NCI-H345 treated with DMSO at 0.1 percent for 48 hours (cell line): Measurements from ENCODE around the gene RTP2.

Experiments
- DNase-seq: peaks from one replicate; lab custom pipeline; 2025; ENCODE audit not compliant: unreplicated experiment; lab: John Stamatoyannopoulos, UW

Gene RTP2, protein sequence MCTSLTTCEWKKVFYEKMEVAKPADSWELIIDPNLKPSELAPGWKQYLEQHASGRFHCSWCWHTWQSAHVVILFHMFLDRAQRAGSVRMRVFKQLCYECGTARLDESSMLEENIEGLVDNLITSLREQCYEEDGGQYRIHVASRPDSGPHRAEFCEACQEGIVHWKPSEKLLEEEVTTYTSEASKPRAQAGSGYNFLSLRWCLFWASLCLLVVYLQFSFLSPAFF

DNA sequence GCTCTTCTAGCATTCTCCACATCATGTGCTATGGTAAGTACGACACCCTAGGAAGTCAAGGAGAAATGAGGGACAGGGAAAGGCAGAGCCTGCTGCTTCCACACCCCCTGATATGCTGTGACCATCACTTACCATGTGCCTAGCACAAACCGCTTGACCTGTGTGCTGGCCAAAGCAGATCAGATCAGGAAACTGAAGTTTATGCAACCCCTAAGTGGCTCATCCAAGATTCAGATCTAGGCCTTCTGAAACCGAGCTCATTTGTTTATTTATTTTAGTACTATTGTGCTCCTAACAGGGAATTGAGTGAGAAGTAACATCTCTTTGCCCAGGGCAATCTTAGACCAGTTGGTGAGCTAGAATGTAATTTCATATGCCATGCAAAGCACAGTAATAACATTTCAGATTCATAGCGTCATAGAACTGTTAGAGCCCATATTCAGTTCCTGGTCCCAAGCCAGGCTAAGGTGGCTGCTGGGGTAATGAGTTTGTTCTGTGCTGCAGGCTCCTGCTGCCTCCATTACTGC is at the start of gene RTP2:
TSS of gene RTP2 (minus strand) at position 51 of the 527 bp plus-strand sequence. CDS start 429 bp downstream, outside the sequence.
- DNase-seq, result no peak

DNA sequence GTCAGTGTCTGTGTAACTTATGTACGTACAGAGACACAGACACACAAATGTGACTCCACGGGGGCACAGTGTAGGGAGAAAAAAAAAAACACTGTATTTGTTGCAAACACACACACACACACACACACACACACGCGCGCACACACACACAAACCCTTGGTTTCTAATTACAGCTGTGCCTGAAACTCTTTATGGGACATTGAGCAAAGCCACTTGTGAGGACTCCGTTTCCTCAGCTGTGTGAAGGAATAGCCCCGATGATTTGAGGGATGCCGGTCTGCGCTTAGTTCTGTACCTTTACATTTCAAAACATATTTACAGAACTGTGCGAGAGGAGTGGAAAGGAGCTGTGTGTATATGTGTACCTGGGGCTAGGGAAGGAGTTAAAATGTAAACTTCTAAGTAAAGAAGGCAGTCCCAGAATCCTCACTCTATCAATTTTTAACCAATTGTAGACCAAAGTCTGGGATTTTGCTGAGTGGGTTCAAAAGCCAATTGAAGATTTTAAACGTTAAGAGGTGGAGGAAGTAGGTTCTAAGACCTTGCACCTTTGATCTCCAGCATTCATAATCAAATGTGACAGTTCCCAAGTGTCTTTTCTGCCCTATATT is 48.3 kb upstream of the RTP2 start:
- DNase-seq, result peak; percentile 34

DNA sequence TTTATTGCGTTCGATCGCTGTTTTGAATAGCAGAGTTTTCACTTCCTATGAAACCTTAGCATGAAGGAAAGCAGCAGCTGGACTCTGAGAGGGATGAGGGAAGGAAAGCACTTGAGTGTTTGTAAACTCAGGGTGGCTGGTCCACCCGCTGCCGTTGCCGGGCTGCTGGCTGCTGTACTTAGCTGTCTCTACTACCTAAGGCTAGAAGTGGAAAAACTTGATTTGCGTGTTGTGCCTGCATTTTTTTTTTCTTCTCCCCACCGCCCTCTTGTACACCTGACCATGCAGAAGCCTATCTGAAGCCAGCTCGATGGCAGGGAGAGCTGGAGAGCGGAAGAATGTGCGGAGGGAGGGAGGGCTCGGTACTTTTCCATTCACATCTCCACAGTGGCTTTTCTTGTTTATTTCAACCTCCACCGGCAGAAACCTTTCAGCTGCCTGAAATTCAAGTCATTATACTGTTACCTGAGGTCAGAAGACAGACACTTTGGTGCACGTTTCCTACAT is 47.7 kb upstream of the RTP2 start:
- DNase-seq, result peak; percentile 88

DNA sequence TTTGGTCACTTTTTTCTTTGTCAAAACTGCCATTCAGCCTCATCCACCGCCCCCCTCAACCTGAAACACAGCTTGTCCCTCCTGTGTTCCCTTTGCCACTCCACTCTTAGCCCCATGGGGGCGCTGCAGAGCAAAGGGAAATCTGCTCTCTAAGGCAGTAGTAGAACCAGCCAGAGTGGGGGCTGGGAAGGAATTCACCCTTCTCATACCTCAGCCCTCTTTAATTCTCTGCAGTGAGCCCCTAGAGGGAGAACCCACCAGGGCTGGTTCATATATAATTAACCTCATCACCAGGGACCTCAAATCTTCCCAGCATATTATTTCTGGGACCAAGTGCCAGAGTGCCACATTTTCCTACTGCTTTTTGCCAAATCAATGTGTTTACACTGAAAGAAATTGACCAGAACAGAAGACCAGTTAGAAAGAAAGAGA is 45.7 kb upstream of the RTP2 start:
- peak; percentile 63 for DNase-seq

DNA sequence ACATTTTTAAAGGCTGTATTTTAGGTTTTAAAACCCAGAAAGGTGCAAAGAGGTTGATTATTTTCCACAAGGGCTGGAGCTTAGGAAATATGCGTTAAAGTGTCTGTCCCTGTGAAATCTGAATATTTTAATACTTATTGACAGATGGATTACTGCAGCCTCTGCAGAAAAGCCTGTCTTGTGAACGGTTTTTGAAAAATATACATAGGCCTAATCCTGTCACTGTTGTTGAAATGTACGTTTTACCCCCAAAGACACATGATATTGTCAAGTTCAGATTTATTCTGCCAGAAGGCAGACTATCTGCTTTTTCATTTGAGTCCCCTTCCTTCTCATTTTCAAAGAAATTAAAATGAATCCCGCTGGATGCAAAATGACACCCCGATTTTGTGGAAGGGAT is 45.1 kb upstream of the RTP2 start:
- no peak for DNase-seq

DNA sequence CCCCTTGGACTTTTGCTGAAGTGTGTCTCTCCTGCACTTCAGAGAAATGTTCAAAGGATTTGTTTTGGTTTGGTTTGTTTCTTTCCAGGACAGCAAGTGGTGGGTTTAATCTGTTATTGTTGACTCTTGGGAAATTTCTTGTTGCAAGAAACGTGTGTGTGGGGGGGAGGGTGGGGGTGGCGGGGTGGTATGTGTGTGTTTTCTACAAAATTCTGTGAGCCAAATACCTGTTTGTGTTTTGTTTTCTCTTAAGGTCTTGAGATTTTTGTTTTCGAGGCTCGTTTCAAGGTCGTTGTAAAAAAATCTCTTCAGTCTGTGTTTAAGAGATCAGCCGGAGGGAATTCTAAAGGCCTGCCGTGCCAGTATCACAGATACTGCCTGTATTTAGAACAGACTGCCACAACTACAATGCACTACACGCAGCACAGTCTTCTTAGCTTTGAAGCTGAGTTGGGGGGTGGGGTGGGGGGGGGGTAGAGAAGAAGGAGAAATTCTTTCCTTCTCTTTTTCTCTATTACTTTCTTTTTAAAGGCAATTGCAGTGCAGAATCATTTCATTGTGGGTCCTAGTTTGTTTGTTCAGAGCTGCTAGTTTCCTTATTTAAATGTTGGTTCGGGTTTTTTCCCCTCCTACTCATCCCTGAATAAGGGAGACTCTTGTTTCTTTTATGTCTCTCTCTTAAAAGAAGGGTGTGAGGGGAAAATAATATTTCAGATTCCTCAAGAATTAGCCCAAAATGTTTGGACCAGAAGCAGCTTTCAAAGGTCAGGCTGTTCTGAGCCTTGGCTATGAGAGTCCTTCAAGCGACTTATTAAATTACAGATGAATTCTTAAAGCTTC is 44.3 kb upstream of the RTP2 start:
- no peak for DNase-seq

DNA sequence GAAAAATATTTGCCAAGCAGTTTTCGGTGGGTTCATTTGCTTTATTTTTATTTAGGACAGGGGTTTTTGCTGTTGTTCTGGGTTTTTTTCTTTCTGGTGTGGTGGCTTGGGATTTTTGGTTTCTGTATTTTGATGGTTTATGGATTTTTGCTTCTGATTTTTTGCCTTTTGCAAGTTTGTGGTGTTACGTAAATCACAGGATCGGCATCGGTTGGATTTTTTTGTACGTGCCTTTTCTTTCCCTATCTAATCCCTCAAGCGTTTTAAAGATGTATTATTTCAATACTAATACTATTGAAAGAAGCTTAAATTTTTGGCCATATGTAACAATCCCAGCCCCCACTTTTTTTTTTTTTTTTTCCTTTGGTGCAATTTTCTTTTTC is 43.7 kb upstream of the RTP2 start:
- DNase-seq, result no peak

DNA sequence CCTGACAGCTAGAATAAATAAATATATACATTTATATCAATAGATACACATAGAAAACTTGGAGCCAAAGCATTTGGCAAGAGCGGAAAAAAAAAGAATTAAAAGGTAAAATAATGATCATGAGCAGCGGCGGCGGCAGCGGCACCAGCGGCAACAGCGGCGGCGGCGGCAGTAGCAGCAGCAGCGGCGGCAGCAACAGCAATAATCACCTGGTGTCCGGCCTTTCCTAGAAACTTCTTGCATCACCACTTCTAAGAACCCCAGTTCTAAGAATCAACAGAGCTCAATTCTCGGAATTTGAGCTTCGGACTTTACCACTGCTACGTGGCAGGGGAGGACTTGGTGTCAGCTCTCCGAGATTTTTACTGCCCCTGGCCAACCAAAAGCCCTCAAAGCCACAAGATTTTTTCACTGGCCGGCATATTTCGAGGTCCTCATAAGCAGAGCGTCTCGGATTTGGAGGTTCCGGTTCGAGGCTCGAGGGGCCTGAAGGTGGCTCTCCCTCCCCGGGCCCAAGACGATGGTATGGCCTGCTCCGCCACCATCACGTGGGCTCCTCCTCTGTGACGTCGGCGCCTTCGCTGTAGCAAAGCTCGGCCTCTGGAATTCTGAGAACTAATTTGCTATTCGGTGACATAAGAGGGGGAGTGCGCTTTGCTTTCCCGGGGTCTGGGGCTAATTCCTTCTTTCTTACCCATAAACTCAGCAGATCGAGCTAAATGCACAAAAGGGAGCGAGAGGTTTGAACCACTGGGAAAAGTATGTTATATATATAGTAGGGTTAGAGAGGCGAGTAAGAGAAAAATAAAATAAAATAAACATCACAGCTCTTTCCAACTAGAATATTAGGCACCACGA is 43.1 kb upstream of the RTP2 start, which contains the start of gene BCL6:
TSS of gene BCL6 (minus strand) at position 268 of the 858 bp plus-strand sequence. CDS start 11,775 bp downstream, outside the sequence.
- peak; percentile 98 for DNase-seq

DNA sequence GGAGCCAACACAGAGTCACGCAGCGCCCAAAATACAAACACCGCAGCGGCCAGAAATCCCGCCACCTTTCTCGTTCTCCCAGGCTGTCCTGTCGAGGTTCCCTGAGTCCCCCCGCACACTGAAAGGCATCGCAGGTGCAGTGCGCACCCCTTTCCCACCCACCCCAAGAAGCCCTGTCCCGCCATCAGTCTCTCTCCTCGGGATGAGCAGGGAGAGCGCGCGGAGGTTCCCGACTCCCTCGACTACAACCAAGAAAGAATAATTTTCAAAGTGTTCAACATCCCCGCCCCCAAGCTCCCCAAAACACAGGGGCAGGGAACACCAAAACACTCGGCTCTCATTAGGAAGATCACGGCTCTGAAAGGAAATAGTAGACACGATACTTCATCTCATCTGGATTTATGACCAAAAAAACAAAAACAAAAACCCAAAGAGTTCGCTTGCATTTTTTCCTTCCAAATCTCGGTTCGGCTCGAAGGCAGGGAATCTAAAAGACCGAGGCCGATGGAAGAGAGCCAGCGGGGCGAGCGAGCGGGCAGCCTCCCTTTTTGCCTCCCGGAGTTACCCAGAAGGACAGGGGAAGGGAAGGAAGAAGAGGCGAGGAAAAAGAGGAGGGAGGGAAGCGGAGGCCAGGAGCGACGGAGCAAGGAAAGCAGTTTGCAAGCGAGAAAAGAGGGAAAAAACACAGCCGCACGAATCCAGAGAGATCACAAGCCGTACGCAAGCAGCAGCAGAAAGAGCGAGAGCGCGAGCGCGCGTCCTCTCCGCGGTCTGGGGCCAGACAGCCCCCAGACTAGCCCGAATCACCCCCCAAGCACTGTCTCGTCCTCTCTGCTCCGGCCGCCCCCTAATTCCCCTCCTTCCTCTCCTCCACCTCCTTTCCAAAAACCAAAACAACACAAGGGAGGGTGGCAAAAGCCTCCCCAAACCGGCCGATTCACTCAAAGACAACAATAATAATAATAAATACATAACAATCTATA is 42.1 kb upstream of the RTP2 start:
- peak; percentile 77 for DNase-seq

DNA sequence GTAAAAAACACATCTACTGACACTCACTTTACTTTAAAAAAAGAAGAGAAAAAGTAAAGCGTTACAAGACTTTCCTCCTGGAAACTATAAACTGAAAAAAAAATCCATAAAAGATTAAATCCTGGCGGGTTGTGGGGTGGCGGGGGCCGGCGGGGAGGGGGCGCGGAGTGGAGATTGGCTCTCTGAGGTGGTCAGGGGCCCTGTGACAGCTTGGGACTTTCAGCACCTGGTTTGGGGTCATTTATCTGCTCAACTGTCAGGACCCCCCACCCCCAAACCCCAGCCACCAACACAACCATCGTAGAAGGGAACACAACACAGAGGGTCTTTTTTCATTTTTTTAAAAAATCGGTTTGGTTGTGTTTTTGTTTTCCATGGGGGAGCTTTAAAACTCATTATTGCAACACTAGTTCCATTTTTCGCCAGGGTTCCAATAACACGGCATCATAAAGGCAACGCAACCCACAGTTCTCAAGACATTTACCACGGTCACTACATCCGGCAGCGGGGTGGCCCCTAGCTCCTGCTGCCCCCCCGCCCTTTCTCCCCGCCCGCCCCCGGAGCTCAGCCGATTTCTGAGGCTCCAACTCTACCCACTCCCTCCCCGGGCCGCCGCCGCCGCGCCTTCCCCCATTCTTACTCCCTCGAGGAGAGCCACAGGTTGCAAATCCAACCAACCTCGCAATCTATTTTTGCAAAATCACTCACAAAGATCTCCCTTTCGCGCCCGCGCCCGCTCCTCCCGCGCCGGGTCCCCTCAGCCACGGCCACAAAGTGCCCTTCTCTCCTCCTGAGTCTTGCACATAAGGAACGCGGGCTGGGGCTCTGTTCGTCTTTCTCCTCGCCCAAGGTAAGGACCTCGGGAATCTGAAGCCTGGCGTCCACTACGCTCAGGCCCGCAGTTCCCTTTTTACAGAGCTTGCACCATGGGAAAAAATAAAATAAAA is 41.1 kb upstream of the RTP2 start:
- peak; percentile 38 for DNase-seq

DNA sequence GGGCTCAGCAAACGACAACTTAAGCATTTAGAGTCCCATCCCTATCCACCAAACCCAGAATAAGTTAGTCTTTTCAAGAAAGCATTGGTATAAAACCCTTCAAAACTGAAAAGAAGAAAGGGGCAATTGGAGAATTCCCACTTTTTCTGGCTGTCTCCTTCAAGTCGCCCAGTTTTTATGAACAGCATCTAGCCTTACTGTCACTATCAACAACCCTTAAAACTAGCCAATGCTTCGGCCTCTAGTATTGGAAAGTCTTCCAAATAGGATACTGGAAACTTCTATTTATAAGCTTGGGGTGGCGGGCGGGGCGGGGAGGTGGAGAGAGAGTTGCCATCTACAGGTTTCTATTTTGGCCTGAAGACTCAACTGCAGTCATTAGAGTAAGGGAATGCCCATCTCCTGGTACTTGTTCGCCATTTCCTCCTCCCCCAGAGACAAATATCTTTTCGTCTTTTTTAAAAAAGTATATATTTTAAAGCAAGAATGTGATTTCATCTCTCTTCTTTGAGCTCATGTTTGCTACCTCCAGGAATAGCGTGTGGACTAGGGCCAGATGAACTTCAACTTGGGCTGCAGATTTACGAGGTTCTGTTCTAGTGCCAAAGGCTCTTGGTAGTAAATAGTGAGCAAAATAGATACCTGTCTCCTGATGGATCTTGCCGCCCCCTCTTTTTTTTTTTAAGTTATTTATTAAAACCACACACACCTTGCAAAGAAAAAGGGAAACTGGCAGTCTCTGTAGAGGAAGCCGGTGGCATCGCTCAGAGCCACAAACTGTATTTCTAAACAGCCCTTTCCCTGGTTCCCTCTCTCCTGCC is 40.2 kb upstream of the RTP2 start:
- peak; percentile 19 for DNase-seq

DNA sequence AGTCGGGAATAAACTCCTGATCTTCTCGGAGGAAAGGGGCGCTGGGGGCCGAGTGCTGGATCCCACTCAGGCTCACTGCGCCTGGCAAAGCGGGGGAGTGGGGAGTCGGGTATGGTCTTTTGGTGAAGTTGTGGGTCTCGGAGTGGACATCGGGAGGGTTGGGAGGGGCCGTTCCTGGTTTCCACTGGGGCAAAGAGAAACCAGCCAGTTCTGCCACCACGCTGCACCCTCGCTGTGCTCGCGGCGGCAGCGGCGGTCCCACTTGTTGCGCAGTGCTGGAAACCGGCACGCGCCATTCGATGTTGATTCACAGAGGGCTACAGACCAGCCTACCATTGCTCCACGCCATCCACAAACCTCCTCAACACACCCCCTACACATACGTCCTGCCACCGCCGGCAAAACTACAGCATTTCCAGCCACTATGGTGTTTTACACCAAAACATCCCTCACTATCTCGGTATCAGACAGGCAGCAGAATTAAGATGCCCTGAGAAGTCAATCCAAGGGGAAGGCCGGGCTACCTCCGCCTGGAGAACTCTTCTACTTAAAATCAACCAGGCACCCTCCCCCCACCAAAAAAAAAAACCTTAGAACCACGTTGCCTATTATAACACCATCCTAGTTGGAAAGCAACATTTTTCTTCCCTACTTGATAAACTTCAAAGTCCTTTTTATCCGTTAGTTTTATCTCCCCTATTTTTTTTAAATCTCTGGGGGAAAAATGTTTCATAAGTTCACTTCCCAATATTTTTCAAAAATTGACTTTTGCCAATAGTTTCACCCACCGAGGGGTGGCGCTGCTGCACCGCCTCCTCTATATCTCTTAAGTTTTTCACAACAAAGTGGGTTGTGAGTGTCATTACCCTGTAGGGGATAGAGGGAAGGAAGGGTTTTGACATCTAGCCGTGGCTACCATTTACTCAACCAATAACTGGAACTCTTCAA is 39.3 kb upstream of the RTP2 start:
- DNase-seq, result peak; percentile 75

DNA sequence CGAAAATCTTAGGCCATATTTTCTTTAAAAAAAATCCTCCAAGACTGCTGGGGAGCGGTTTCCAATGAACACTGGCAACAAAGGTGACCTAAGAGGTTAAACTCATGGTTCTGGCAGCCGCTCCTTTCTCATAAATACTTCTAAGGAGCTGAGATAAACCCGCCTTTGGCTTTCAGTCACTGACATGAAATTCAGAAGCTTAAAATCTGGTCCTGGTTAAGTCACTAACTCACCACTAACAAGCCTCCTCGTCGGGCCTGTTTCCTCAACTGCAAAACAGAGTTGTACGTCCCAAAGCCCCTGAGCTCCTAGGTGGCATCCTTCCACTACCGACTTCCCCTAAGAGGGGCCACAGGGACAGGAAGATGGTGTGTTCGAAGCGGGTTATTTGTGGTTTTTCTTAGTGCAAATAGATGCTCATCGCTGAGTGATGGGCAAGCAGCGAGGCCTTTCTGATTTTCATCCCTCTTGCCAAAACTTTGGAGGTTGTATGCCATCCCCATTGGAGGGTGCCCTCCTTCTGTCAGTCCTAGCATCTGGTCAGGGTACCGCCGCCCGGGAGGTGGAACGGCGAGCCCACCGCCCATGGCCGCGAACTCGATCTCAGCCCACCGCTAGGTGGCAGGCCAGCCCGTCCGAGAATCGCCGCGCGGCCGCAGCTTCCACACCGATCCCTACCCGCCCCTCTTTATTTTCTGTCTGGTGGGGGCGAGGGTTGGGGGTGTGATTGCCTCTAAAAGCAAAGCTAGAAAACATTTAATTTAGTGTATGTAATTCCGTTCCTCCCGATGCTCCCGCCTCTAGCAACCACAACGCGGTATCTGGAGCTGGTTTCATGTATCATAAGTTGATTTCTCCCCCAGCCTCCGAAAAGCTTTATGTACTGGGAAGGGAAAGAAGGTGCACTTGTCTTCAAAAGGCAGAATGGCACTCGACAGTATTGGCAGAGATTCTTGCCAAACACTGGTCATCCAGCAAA is 38.4 kb upstream of the RTP2 start:
- peak; percentile 92 for DNase-seq

DNA sequence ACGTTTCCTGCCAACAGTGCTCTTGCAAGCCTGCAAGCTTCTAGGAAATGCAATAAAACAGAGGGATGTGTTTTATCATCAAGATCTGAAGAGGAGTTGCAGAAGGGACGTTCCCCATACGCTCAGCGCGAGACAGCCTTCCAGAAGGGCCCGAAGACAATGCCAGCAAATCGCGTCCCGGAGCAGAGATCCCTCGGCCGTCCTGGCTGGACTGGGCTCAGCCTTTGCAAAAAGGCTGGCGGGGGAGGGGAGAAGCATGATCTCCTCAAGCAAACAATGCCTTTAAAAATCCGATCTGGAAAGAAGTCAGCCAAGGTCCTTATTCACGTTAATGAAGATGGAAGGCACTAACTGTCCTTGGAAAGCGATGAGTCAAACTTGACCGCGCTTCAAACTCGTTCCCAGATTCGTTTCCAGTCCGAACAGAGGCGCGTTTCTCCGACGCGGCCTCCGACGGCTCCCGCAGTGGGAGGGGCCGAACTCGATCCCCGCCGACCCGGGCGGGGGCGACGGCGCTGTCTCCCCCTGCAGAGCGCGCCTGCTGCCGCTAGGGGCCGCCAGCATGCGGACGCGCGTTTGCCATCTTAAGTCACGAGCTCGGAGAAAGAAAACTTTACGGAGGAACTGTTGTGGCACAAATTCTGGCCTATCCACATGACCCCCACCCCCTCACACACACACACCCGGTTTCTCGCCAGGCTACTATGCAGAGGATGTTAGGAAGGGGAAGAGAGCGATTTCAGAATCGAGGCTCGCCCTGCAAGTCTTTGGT is 37.4 kb upstream of the RTP2 start:
- peak; percentile 74 for DNase-seq
